ENCODE measurements around the gene TMEM167A.

TMEM167A gene

GRCh38 chr5:83006683-83007283 is 70.4 kb downstream of the TMEM167A start:
- Histone ChIP-seq H3K4me3 (ENCODE audit: low read length) (no peak overlapping the region), H3K4me1 (ENCODE audit: insufficient read depth, low read length) (peaks cover 48% of the 10 kb centered on the region), H3K9ac (ENCODE audit: low read depth, low read length) (no peak overlapping the region), H3K27ac (ENCODE audit: low read depth, low read length) (no peak overlapping the region), H3K9me3 (ENCODE audit: insufficient read depth, low read depth, low read length) (no peaks in the 10 kb centered on the region), H3K27me3 (ENCODE audit: insufficient read depth, low read length) (no peaks in the 10 kb centered on the region), H3K36me3 (ENCODE audit: insufficient read depth, low read length) (no peaks in the 10 kb centered on the region)
- WGBS, result 97% methylated on average over 5 of the region's 5 CpGs

- Histone ChIP-seq H3K36me3 (ENCODE audit: insufficient read depth, low read length) (no peaks in the 10 kb centered on the region), H3K27ac (ENCODE audit: low read depth, low read length) (peak overlapping the region; percentile 71; the same call in 1 of the 2 replicates), H3K4me1 (ENCODE audit: insufficient read depth, low read length) (peaks cover 68% of the 10 kb centered on the region), H3K4me3 (ENCODE audit: low read length) (no peak overlapping the region), H3K27me3 (ENCODE audit: insufficient read depth, low read length) (no peaks in the 10 kb centered on the region), H3K9me3 (ENCODE audit: insufficient read depth, low read depth, low read length) (no peaks in the 10 kb centered on the region), H3K9ac (ENCODE audit: low read depth, low read length) (no peak overlapping the region)
- 54% methylated on average over 2 of the region's 2 CpGs for WGBS
These were observed 73.4 kb downstream of the TMEM167A start for GRCh38 chr5:83003791-83004190.

Data from HUES64 (cell line).